SK-N-SH (cell line): ENCODE data around the gene RGS10. TPM values are rescaled to one million over a fixed set of nuclear protein-coding genes. Genes with fewer than 3 reads are reported as not detected.

ENCODE experiments used
- CTCF ChIA-PET: fragments of 300-600, 350-600 bp; formaldehyde crosslinking; extraction: SDS; loops from one replicate; lab custom pipeline; 2021; lab: Yijun Ruan, JAX
- POLR2A ChIA-PET: fragments of 350-600 bp; sonication (Branson Sonifier 250); formaldehyde crosslinking; extraction: SDS; loops from one replicate; lab custom pipeline; 2020; ENCODE audit warnings: antibody characterized with exemption, inconsistent platforms; lab: Yijun Ruan, JAX
- DNase-seq: peaks from one replicate; pipeline ENCODE4 v3.0.0; 2012
- H2AFZ ChIP-seq: fragments of 200-600 bp; sonication (generic); 2 replicates; pipeline ENCODE4 v1.8.1; 2016; ENCODE audit warnings: antibody characterized with exemption, mild to moderate bottlenecking, low read depth
- H3F3A ChIP-seq: fragments of 200-600 bp; sonication (generic); replicated peaks from 2 replicates; pipeline ENCODE3; 2016; ENCODE audit warnings: antibody characterized with exemption, mild to moderate bottlenecking; ENCODE audit not compliant: insufficient read depth
- H3K27ac ChIP-seq, 2 experiments: fragments of 200-500 bp in 1 of 2; fragments of 200-600 bp in 1 of 2; sonication (Bioruptor generic) in 1 of 2; sonication (generic), shearing (Covaris generic) in 1 of 2; 2 replicates each; pipeline versions ENCODE4 v1.5.1 to v1.6.1; 2014 to 2016; ENCODE audit warnings: low read depth in 2 of 2, inconsistent platforms in 1 of 2, low read length in 1 of 2, mild to moderate bottlenecking in 1 of 2, mixed read lengths in 1 of 2
- H3K27me3 ChIP-seq: fragments of 200-600 bp; sonication (generic), shearing (Covaris generic); 2 replicates; pipeline ENCODE4 v1.6.1; 2016; ENCODE audit warnings: mixed run types; ENCODE audit not compliant: insufficient read depth
- H3K36me3 ChIP-seq, 2 experiments: fragments of 200-500 bp in 1 of 2; fragments of 200-600 bp in 1 of 2; sonication (Bioruptor generic) in 1 of 2; sonication (generic) in 1 of 2; replicated peaks in 1 of 2; 2 replicates each; pipeline versions ENCODE3 to v1.5.1; 2014 to 2016; ENCODE audit warnings: low read length in 1 of 2, mild to moderate bottlenecking in 1 of 2; ENCODE audit not compliant: insufficient read depth in 2 of 2, control insufficient read depth in 1 of 2
- H3K4me1 ChIP-seq, 2 experiments: fragments of 200-500 bp in 1 of 2; fragments of 200-600 bp in 1 of 2; sonication (Bioruptor generic) in 1 of 2; sonication (generic), shearing (Covaris generic) in 1 of 2; 2 replicates each; pipeline versions ENCODE4 v1.5.1 to v1.6.1; 2014 to 2016; ENCODE audit warnings: low read depth in 1 of 2, low read length in 1 of 2, mixed run types in 1 of 2; ENCODE audit not compliant: insufficient read depth in 2 of 2, control insufficient read depth in 1 of 2
- H3K4me2 ChIP-seq: fragments of 200-600 bp; sonication (generic), shearing (Covaris generic); 2 replicates; pipeline ENCODE4 v1.6.1; 2017; ENCODE audit warnings: mixed run types
- H3K4me3 ChIP-seq, 2 experiments: fragments of 200-500 bp in 1 of 2; fragments of 200-600 bp in 1 of 2; sonication (Bioruptor generic) in 1 of 2; sonication (generic), shearing (Covaris generic) in 1 of 2; 2 replicates each; pipeline versions ENCODE4 v1.5.1 to v1.8.1; 2014 to 2016; ENCODE audit warnings: low read depth in 2 of 2, inconsistent platforms in 1 of 2, low read length in 1 of 2, mild to moderate bottlenecking in 1 of 2, mixed read lengths in 1 of 2, moderate library complexity in 1 of 2
- H3K79me2 ChIP-seq: fragments of 200-600 bp; sonication (generic); 2 replicates; pipeline ENCODE4 v1.8.1; 2017; ENCODE audit warnings: mild to moderate bottlenecking; ENCODE audit not compliant: insufficient read depth
- H3K9ac ChIP-seq: fragments of 200-600 bp; sonication (generic); 2 replicates; pipeline ENCODE4 v1.6.1; 2017; ENCODE audit warnings: mixed run types
- H3K9me2 ChIP-seq: fragments of 200-600 bp; sonication (generic); 2 replicates; pipeline ENCODE4 v1.6.1; 2017; ENCODE audit warnings: mixed run types
- H3K9me3 ChIP-seq: fragments of 200-600 bp; sonication (generic); 2 replicates; pipeline ENCODE4 v1.6.1; 2017; ENCODE audit warnings: mixed run types, mild to moderate bottlenecking, moderate library complexity
- H4K20me1 ChIP-seq: fragments of 200-600 bp; sonication (generic); 2 replicates; pipeline ENCODE4 v1.6.1; 2017; ENCODE audit warnings: mild to moderate bottlenecking, mixed run types; ENCODE audit not compliant: insufficient read depth
- FOXJ3 ChIP-seq: sonication (generic); formaldehyde crosslinking; IDR thresholded peaks from 2 replicates; pipeline ENCODE4 v1.5.1; 2020; ENCODE audit warnings: mild to moderate bottlenecking, missing genetic modification reagents
- JUND ChIP-seq: IDR thresholded peaks from 2 replicates; pipeline ENCODE4 v1.4.0; 2012
- PBX3 ChIP-seq: IDR thresholded peaks from 2 replicates; pipeline ENCODE4; 2012
- WGBS: methylation state at CpG from one replicate; pipeline ENCODE4 v1.1.6; 2017; ENCODE audit warnings: low lambda C conversion rate; 5-methylcytosine and 5-hydroxymethylcytosine counted together
- polyA plus RNA-seq, 3 experiments: library from polyadenylated mRNA; depleted of rRNA; stranded (reverse); fragments of >200 nt; gene quantifications; 2 replicates each; pipeline ENCODE4 v1.2.3, GENCODE V29; 2012
- TF ChIP-seq, protein P1 (sequence below): IDR thresholded peaks from 2 replicates; pipeline ENCODE4 v1.6.1; 2012; ENCODE audit warnings: mild to moderate bottlenecking, low read depth, low read length, moderate library complexity

RGS10 gene
- polyA plus RNA-seq, 1 of the 3 experiments (the other 2 are of a cell fraction), result 44.6 TPM

- H3K27me3 ChIP-seq, result no peaks in the 10 kb centered on the region; the same call in 1 of the 2 replicates
- H3K4me1 ChIP-seq, result peaks cover 3 to 7% of the 10 kb centered on the region in 2 experiments; a peak in 3 of 4 replicates
- no peaks in the 10 kb centered on the region for H3K9me2 ChIP-seq
- DNase-seq, result no peak
- TF ChIP-seq PBX3 (no peak), FOXJ3 (CRISPR knock-in tag) (no peak), JUND (no peak)
- no peaks in the 10 kb centered on the region for H3K9me3 ChIP-seq
- no peaks in the 10 kb centered on the region for H4K20me1 ChIP-seq
- H3K9ac ChIP-seq, result no peak overlapping the region
- ChIA-PET POLR2A (no interaction called here), CTCF (interaction anchor here (2.4 kb wide), 1 partner anchor 346 kb away, joined by 9 read pairs; no protein-coding TSS in a partner anchor)
- peaks cover 4% of the 10 kb centered on the region for H3F3A ChIP-seq
- peaks cover 21% of the 10 kb centered on the region; the same call in 1 of the 2 replicates for H3K79me2 ChIP-seq
- no peak overlapping the region for H2AFZ ChIP-seq
- H3K4me3 ChIP-seq, result no peak overlapping the region
- whole genome bisulfite sequencing, result 50% methylated on average over 4 of the region's 4 CpGs
- H3K4me2 ChIP-seq, result no peak overlapping the region
- no peaks in the 10 kb centered on the region for H3K36me3 ChIP-seq
- H3K27ac ChIP-seq, result no peak overlapping the region
These were observed 2.8 kb upstream of the RGS10 start for GRCh38 chr10:119545310-119545709.

- Histone ChIP-seq H3K27me3 (no peaks in the 10 kb centered on the region; the same call in 1 of the 2 replicates), H3F3A (peaks cover 4% of the 10 kb centered on the region), H3K27ac (no peak overlapping the region), H3K4me1 (peaks cover 3 to 13% of the 10 kb centered on the region in 2 experiments; a peak in 3 of 4 replicates), H2AFZ (no peak overlapping the region), H3K9me2 (no peaks in the 10 kb centered on the region), H3K9ac (no peak overlapping the region), H3K4me3 (peak overlapping the region in 1 of 2 experiments; percentile 71; a peak in 1 of 4 replicates), H3K36me3 (no peaks in the 10 kb centered on the region), H3K4me2 (peak overlapping the region; percentile 97), H3K79me2 (peaks cover 34% of the 10 kb centered on the region), H4K20me1 (no peaks in the 10 kb centered on the region), H3K9me3 (no peaks in the 10 kb centered on the region)
- ChIA-PET POLR2A (no interaction called here), CTCF (interaction anchor here (0.6 to 2.8 kb wide), 28 partner anchors 9 to 587 kb away, joined by 3 to 23 read pairs (median 4); partner anchors contain the start of gene GRK5)
- no peak for DNase-seq
- TF ChIP-seq, protein P1, sequence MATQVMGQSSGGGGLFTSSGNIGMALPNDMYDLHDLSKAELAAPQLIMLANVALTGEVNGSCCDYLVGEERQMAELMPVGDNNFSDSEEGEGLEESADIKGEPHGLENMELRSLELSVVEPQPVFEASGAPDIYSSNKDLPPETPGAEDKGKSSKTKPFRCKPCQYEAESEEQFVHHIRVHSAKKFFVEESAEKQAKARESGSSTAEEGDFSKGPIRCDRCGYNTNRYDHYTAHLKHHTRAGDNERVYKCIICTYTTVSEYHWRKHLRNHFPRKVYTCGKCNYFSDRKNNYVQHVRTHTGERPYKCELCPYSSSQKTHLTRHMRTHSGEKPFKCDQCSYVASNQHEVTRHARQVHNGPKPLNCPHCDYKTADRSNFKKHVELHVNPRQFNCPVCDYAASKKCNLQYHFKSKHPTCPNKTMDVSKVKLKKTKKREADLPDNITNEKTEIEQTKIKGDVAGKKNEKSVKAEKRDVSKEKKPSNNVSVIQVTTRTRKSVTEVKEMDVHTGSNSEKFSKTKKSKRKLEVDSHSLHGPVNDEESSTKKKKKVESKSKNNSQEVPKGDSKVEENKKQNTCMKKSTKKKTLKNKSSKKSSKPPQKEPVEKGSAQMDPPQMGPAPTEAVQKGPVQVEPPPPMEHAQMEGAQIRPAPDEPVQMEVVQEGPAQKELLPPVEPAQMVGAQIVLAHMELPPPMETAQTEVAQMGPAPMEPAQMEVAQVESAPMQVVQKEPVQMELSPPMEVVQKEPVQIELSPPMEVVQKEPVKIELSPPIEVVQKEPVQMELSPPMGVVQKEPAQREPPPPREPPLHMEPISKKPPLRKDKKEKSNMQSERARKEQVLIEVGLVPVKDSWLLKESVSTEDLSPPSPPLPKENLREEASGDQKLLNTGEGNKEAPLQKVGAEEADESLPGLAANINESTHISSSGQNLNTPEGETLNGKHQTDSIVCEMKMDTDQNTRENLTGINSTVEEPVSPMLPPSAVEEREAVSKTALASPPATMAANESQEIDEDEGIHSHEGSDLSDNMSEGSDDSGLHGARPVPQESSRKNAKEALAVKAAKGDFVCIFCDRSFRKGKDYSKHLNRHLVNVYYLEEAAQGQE, result no peak
- TF ChIP-seq PBX3 (no peak), FOXJ3 (CRISPR knock-in tag) (no peak)
- WGBS, result 89% methylated on average over 19 of the region's 19 CpGs
These were observed 1.5 kb upstream of the RGS10 start for GRCh38 chr10:119543814-119544642.
